DMS53 treated with DMSO at 0.1 percent for 48 hours (cell line): ENCODE measurements around the gene PITRM1.
"Not testable (repeated sequence)": the region's sequence is repeated elsewhere in the genome, so short reads cannot be mapped to it uniquely, and the experiment has no call there.

ENCODE experiments used
- DNase-seq: peaks from one replicate; lab custom pipeline; 2025; ENCODE audit not compliant: unreplicated experiment; lab: John Stamatoyannopoulos, UW

PITRM1 gene

DNA sequence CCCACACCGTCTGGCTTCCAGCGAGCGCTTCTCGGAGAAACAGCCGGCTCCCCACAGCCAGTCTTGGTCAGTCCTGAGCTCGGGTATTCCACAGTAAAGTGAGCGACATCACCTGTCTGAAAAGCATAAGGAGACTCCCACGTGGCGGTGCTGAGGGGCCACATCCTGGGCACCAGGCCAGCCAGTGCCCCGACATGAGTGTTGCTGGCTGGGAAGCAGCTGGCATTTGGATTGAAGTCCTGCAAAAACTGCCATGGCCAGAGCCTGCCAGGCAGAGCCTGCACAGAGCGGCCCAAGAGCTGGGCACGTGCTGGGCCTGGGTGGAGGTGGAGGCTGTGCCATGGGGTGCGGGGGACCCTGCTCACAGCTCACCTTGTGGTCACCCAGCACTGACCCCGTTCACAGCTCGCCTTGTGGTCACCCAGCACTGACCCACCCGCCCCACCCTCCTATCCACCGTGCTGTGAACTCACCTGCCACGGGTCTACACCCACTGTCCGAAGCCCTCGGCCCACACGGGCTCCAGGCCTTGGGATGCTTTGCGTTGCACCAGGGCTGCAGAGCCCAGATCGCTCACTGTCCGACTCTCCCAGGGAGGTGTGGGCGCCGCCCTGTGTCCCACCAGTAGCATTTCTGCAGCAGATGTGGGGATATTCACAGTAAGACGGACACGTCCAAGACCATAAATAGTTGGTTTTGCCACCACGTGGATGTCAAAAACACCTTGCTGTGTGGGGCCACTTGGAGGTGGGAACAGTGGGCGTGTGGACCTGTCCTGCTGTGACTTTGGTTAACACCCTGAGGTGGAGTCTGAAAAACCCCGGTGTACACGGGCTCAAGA is 48.8 kb downstream of the PITRM1 start:
- no peak for DNase-seq

DNA sequence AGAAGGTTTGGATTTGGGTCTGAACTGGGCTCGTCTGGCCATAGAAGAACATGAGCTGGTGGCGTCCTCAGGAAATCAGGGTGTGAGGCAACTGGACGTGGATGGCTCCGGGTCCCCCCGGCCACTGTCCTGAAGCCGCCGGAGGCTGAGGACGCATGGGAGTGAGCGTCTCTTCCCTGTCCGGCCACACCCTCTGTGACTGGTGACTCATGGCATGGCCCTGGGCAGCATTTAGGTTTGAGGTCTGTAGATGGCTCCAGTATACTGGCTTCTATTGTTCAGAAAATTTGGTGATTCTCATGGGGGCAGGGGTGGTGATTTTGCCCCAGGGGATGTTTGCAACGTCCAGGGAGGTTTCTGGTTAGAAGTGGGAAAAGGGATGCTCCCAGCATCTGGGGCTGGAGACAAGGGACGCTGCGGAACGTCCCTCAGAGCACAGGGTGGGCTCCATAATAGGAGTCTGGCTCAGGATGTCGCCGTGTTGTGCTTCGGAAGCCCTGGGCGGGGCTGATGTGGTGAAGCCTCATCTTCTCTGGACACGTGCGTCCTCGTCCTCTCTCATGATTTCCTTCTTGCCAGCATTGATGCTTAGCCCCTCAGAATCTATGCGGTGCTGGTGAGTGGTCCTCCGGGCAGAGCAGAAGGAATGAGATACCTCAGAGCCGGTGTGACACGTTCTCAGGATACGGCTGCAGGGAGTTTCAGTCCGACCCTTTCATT is 49.9 kb downstream of the PITRM1 start:
- no peak for DNase-seq

DNA sequence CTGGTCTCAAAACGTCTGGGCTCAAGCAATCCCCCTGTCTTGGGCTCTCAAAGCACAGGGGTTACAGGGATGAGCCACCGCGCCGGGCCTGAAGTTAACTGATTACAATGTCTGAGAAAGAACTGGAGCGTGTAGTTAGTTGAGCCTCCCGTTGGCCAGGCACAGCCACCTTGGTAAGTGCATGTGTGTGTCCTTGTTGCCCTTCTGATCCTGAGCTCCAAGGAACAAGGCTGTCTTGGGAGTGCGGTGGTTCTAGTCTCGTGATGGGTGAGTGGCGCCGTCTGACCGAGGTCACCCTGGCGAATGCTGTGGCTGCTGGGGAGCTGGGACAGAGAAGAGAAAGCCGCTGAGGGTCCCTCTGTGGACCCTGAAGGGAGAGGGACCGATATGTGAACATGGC is 50.5 kb downstream of the PITRM1 start:
- no peak for DNase-seq

DNA sequence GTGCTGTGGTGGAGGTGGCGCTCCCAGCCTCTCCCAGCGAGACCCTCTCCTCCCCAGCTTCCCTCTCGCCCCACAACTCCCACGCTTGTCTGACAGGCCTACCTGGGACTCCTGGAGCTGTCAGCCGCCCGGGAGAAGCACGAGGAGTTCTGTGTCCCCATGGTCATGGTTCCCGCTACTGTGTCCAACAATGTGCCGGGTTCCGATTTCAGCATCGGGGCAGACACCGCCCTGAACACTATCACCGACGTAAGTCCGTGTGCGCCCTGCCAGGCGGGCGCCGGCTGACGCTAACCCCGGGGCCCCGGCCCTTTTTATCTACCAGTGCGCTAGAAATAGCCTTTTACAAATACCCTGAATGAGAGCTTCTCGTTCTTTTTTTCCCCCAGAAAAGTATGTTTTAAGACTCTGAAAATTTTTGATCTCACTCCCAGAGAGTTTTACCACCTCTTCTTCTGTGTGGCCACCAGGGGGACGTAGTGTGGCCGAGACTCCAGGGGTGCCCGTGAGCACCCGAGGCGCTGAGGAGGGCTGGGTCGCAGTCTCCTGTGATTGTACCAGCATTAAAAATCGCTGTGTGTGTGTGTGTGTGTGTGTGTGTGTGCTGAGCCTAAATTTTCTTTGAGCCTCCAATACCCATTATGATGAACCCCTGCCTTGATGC is 52.7 kb downstream of the PITRM1 start:
- DNase-seq: no peak

DNA sequence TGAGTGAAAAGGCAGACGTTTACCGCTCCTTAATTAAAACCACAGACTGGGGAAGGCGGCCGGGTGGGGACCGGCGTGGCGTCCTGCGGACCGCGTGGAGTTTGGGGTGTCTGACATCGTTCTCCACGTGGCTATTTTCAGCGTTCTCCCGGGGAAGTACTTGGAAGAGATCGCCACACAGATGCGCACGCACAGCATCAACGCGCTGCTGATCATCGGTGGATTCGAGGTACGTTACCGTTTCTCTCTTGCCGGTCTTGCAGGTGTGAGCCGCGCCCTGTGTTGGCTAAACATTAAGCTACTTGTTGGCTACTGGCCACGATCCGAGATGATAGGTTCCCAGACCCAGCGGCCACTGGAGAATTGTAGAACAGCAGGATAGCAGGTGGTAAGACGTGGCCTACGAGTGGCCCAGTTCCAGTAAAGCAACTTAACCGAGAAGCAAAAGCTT is 53.9 kb downstream of the PITRM1 start:
- no peak for DNase-seq

DNA sequence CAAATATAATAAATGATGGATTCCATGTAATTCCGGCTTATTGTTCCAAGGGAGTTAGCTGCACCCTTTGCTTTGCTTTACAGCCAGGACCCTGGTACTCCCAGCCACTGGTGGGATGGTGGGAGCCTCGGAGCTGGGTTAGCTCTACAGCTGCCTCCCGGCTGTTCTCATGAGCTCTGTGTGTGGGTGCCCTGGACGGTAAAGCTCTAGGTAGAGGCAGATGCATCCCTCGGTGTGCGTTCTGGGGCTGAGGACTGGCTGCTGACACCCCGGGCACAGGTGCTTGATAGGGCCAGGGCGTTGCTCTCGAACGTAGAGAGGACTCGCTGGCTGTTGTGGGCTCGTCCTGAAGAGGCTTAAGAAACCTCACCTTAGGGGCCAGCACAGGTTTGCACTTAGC is 55.1 kb downstream of the PITRM1 start:
- DNase-seq: no peak

DNA sequence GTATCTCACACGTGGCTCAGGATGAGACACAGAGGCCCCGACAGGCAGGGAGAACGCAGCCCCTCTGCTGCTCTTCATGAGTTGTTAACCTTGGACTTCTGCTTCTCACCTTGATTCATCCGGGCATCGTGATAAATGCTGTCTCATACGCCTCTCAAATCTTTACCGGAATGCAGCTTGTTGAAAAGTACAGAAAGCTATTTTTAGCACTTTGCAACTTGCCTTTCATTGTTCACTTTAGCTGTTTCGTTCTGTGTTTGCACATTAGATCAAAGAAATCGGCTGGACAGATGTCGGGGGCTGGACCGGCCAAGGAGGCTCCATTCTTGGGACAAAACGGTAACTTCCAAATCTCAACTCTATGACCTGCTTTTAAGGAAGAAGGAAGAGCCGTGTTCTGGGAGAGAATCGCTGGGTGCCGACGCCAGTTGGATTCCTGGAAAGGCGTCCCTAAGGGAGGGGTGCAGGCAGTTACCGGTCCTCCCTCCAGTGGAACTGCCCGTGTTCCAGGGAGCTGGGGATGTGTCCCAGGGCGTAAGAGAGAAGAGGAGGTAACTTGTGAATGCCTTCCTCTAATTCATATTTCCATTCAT is 56.0 kb downstream of the PITRM1 start:
- DNase-seq: no peak

DNA sequence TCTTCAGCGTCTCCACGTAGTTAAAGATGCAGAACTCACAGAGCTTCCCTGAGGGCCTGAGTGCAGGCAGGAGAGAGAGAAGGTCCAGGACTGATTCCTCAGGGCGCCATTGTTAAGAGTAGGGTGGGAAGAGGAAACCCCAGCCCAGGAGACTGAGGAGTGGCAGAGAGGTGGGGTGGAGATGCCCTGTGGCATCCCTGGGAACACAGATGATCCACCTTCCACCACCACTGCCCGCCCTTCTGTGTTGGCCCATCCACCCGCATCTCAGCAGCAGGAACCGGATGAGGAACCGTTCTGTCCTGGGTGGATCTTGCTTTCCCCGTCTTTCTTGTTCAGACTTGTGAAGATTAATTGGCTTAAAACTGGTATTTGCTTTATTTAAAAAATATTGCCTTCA is 56.9 kb downstream of the PITRM1 start:
- no peak for DNase-seq

DNA sequence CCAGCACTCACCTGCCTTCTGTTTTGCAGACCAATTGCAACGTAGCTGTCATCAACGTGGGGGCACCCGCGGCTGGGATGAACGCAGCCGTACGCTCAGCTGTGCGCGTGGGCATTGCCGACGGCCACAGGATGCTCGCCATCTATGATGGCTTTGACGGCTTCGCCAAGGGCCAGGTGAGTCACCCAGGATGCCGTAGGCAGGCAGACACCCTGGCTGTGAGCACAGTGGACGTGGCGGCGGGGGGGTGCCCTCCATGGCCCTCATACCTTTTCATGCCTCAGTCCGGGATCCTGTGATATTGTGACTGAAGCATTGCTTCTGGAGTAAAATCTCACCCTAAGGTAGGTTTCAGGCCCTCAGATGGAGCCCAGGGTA is 59.2 kb downstream of the PITRM1 start:
- no peak for DNase-seq

DNA sequence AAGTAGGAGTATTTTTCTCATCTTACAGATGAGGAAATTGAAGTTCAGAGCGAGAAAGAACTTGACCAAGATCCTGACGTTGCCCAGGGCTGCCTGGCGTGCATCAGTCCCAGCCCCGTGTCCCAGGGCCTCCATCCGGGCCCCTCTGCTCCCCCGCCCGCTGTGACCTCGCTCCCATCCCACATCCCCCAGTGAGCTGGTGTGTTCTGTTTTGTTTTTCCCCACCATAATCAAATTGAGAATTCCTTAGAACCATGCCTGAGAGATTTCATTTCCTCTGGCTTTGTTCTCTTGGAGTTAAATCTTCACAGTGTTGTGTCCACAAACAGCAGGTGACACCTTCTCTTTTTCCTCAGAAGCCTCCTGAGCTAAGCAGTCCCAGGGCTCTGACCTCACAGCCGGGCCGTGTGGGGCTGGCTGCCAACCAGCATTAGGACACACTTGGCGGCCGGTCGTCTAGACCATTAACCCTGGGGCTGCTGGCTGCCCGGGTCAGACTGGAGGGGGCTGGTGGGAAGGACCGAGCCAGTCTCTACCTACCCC is 60.9 kb downstream of the PITRM1 start:
- DNase-seq: no peak

DNA sequence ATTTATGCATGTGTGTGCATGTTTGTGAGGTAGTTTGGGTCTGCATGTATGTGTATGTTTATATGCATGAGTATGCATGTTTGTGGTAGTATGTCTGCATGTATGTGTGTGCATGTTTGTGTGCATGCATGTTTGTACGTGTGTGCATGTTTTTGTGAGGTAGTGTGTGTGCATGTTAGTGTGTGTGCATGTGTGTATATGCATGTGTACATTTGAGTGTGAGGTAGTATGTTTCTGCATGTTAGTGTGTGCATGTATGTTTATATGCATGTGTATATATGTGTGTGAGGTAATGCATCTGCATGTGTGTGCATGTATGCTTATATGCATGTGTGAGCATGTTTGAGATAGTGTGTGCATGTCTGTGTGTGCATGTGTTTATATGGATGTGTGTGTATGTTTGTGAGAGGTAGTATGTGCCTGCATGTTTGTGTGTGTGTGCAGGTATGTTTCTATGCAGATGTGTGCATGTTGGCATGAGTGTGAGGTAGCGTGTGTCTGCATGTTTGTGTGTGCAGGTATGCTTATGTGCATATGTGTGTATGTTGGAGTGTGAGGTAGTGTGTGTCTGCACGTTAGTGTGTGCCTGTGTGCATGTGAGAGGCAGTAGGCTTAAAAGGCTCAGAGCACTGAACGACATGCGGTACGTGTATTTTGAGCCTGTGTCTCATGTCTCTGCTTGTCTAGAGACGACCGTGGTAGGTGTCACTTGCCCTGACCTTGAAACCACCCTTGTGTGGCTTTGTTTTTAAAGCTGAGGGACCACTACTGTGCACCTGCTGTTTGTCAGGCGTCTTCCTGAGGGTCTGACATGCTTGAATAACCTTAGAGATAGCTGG is 61.6 kb downstream of the PITRM1 start:
- no peak for DNase-seq

DNA sequence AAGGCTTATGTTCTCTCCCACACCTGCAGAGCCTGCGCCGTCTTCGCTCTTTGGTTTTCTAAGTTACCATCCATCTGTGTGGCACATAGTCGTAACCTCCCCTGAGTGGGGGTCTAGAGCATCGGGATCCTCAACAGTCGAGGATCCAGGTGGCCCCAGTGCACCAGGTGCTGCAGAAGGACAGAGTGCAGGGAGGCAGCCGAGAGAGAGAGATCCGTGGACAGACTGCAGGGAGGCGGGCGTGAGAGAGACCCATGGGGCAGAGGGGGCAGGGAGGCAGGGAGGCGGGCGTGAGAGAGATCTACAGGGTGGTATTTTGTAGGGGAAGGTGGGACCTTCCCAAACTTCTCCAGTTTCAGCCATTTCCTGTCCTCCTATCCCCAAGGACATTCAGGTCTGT is 62.9 kb downstream of the PITRM1 start:
- DNase-seq: no peak

DNA sequence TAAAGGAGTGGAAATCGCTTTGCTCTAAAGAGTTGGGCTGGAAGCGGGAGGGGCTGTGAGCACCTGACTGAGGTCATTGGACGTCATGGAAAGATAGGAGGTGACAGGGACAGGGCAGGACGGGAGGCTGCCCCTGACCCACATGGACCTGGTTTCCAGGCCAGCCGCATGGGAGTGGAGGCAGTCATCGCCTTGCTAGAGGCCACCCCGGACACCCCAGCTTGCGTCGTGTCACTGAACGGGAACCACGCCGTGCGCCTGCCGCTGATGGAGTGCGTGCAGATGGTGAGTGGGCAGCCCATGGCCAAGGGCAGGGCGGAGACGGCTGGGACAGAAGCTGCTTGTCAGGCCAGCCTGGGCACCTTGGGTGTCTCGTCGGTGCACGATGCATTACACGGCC is 63.4 kb downstream of the PITRM1 start:
- no peak for DNase-seq

DNA sequence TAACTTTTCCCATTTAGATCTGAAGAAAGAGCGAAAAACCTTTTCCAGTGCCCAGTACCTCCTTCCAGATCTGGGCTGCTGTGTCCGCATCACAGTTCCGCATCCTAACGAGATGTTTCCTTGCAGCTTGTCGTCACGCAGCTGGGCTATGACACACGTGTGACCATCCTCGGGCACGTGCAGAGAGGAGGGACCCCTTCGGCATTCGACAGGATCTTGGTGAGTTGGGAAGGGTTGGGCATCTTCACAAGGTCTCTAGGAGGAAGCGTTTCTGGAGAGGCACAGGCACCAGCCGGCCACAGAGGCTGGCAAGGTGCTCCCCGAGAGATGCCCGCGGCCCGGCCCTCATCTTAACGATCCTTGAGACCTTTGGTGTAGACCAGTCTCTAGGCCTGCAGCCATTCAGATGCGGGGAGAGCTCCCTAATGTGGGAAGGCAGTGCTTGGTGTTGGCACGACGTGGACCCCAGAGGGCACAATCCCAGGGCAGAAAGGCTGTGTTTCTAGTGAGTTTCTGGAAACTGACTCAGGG is 63.9 kb downstream of the PITRM1 start:
- no peak for DNase-seq

DNA sequence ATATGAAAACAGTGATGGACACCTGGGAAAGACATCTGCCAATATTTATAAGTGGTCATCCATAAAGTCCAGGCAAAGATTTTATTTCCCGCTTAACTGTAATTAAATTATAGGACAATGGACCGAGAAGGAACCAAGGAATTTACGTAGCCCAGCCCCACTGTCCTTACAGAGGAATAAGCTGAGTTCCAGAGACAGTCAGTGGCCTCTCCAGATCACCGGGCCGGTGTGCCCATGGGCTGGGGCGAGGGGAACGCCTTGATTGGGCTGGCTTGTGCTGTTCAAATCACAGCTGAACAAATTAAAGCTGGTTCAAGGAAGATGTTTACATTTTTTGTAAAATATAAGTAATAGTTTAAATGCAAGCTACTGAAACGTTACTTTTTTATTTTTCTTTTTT is 64.5 kb downstream of the PITRM1 start:
- DNase-seq: no peak

DNA sequence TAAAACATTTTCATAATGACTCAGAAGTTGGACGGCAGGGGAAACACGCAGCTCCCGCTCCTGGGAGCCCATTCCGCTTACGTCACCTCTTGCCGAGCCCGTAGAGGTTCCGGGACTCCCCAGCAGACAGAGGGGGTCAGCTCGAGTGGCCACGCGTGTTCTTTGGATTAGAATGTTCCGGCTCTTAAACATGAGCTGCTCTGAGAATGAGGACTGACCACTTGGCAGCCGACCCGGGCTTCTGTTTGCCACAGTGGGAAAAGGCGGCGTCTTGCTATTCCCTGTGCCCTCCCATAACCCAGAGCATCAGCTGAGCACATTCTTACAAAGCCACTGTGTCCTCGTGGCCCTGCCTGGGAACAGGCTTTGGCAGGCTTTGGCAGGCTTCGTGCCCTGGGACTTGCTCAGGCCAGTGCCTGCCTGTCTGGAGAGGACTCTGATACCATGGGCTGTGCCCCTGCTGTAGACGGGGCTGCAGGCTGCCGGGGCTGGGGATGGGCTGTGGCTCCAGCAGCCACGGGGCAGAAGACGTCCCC is 65.1 kb downstream of the PITRM1 start:
- DNase-seq: no peak

DNA sequence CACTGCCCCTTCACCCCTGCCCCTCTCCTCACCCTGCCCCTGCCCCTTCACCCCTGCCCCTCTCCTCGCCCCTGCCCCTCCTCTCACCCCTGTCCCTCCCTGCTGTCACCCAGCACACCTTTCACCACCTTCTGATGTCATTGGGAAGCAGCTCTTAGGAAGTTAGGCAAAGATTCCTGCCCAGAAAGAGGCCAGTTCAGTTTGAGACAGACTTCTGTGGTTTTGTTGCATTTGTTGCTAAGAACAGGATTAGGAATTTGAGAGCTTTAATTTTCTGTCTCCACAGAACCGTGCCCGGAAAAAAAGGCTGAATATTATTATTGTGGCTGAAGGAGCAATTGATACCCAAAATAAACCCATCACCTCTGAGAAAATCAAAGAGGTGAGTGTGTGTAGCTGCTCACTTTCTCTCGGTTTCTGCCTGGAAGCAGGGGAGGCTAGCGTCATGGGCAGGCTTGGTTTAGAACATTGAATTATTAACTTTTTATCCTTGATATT is 65.6 kb downstream of the PITRM1 start:
- no peak for DNase-seq

DNA sequence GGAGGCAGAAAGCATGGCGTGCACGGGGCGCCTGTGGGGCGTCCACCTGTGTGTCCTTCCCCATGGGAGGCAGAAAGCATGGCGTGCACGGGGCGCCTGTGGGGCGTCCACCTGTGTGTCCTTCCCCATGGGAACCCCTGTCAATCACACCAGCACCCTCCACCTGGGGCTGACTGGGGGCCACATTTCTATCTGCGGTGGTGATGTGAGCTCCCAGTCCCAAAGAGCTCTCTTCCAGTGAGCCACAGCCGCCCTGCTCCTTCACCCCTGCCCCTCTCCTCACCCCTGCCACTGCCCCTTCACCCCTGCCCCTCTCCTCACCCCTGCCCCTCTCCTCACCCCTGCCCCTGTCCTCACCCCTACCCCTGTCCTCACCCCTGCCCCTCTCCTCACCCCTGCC is 66.3 kb downstream of the PITRM1 start:
- not testable (repeated sequence) for DNase-seq

DNA sequence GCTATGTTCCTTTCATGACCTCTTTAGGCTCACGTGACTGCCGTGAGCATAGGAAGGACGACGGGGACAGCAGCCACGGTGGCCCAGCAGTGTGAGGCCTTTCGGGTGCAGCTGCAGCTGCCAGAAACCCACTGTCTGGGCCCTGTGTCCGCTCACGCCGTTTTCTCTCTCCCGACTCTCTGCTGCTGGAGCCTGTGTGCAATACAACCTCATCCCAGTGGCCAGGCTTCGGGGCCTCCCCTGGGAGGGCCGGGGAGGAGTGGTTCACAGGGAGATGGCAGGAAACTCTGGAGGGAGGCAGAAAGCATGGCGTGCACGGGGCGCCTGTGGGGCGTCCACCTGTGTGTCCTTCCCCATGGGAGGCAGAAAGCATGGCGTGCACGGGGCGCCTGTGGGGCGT is 66.7 kb downstream of the PITRM1 start:
- no peak for DNase-seq

DNA sequence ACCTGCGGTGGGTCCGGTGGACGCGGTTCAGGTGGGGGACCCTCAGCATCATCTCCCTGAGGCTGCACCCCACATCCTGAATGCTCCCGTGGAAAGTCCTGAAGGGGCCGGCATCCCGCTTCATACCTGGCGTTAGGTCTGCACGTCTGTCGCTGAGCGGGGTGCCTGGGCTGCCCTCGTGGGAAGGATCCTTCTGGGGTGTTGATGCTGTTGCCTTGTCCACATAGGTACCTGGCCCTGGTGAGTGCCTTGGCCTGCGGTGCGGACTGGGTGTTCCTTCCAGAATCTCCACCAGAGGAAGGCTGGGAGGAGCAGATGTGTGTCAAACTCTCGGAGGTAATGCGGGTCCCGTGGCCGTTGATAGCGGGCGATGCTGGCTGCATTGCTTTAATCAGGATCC is 67.4 kb downstream of the PITRM1 start:
- DNase-seq: no peak
